Neural cell (in vitro differentiated cells): ENCODE results near the gene MYO7B. TPM values are rescaled to one million over a fixed set of nuclear protein-coding genes. Genes with fewer than 3 reads are reported as not detected.

Source experiments
- H2AFZ ChIP-seq: fragments of 200-600, 300-800 bp; sonication (generic), shearing (Covaris generic); 2 replicates; pipeline ENCODE4 v1.6.0; 2014; ENCODE audit warnings: low read depth, mild to moderate bottlenecking, antibody characterized with exemption, low read length, moderate library complexity
- H3F3A ChIP-seq: fragments of 200-600 bp; shearing (Covaris generic); 2 replicates; pipeline ENCODE4 v1.6.1; 2016; ENCODE audit warnings: mild to moderate bottlenecking, moderate library complexity, mixed read lengths, antibody characterized with exemption, low read length; ENCODE audit not compliant: insufficient read depth, poor library complexity, severe bottlenecking
- H3K27ac ChIP-seq: fragments of 200-600, 300-800 bp; sonication (generic), shearing (Covaris generic); 2 replicates; pipeline ENCODE4 v1.5.1; 2014; ENCODE audit warnings: mild to moderate bottlenecking, low read length, moderate library complexity
- H3K27me3 ChIP-seq: fragments of 300-800, 200-600 bp; sonication (generic), shearing (Covaris generic); 2 replicates; pipeline ENCODE4 v1.6.0; 2014; ENCODE audit warnings: mild to moderate bottlenecking, low read depth, low read length, moderate library complexity; ENCODE audit not compliant: insufficient read depth
- H3K36me3 ChIP-seq: fragments of 300-800, 200-600 bp; sonication (generic), shearing (Covaris generic); 2 replicates; pipeline ENCODE4 v1.5.1; 2014; ENCODE audit warnings: mild to moderate bottlenecking, antibody characterized with exemption, low read length, moderate library complexity; ENCODE audit not compliant: insufficient read depth
- H3K4me2 ChIP-seq: fragments of 300-800, 200-600 bp; sonication (generic), shearing (Covaris generic); 2 replicates; pipeline ENCODE4 v1.6.0; 2014; ENCODE audit warnings: mild to moderate bottlenecking, low read length
- H3K4me3 ChIP-seq: fragments of 300-800, 200-600 bp; sonication (generic), shearing (Covaris generic); 2 replicates; pipeline ENCODE4 v1.5.1; 2014; ENCODE audit warnings: mild to moderate bottlenecking, low read length, moderate library complexity
- H3K79me2 ChIP-seq: fragments of 200-600 bp; shearing (Covaris generic); replicated peaks from 2 replicates; pipeline ENCODE4 v1.6.0; 2014; ENCODE audit warnings: mild to moderate bottlenecking, low read length, moderate library complexity; ENCODE audit not compliant: insufficient read depth
- H3K9ac ChIP-seq: fragments of 300-800, 200-600 bp; sonication (generic), shearing (Covaris generic); 2 replicates; pipeline ENCODE4 v1.6.1; 2016; ENCODE audit warnings: mild to moderate bottlenecking, low read length, mixed read lengths
- H3K9me2 ChIP-seq: fragments of 200-600 bp; shearing (Covaris generic); 2 replicates; pipeline ENCODE4 v1.6.1; 2016; ENCODE audit warnings: mild to moderate bottlenecking, low read length, mixed read lengths; ENCODE audit not compliant: insufficient read depth
- H3K9me3 ChIP-seq: fragments of 200-600, 300-800 bp; sonication (generic), shearing (Covaris generic); 2 replicates; pipeline ENCODE4 v1.6.1; 2016; ENCODE audit warnings: mild to moderate bottlenecking, mixed run types, low read length, moderate library complexity, mixed read lengths
- H4K20me1 ChIP-seq: fragments of 200-600 bp; shearing (Covaris generic); 2 replicates; pipeline ENCODE4 v1.6.1; 2016; ENCODE audit warnings: mild to moderate bottlenecking, mixed run types; ENCODE audit not compliant: insufficient read depth
- CTCF ChIP-seq: fragments of 450-650 bp; IDR thresholded peaks from 2 replicates; pipeline ENCODE4 v1.5.1; 2014; ENCODE audit warnings: antibody characterized with exemption, mild to moderate bottlenecking, moderate library complexity; ENCODE audit not compliant: poor library complexity, severe bottlenecking
- EP300 ChIP-seq: fragments of 450-650 bp; conservative IDR thresholded peaks from 2 replicates; pipeline ENCODE4 v1.6.1; 2014; ENCODE audit warnings: antibody characterized with exemption, mild to moderate bottlenecking, moderate library complexity; ENCODE audit not compliant: poor library complexity, severe bottlenecking
- EZH2 ChIP-seq: fragments of 200-600, 300-800 bp; shearing (Covaris generic), sonication (generic); IDR thresholded peaks from 2 replicates; pipeline ENCODE4 v1.6.1; 2014; ENCODE audit warnings: antibody characterized with exemption, low read length, borderline replicate concordance, mild to moderate bottlenecking; ENCODE audit not compliant: insufficient read depth, poor library complexity, severe bottlenecking
- MXI1 ChIP-seq: fragments of 450-650 bp; conservative IDR thresholded peaks from 2 replicates; pipeline ENCODE4 v1.6.1; 2014; ENCODE audit warnings: antibody characterized with exemption, mild to moderate bottlenecking; ENCODE audit not compliant: poor library complexity, severe bottlenecking
- POLR2AphosphoS5 ChIP-seq: IDR thresholded peaks from 2 replicates; pipeline ENCODE4 v1.6.1; 2012
- RAD21 ChIP-seq: fragments of 450-650 bp; conservative IDR thresholded peaks from 2 replicates; pipeline ENCODE4 v1.6.1; 2014; ENCODE audit warnings: antibody characterized with exemption, mild to moderate bottlenecking, moderate library complexity
- REST ChIP-seq: IDR thresholded peaks from 2 replicates; pipeline ENCODE4 v1.6.1; 2012; ENCODE audit warnings: borderline replicate concordance
- SMC3 ChIP-seq: fragments of 450-650 bp; conservative IDR thresholded peaks from 2 replicates; pipeline ENCODE4 v1.6.1; 2014; ENCODE audit warnings: antibody characterized with exemption, mild to moderate bottlenecking, moderate library complexity; ENCODE audit not compliant: poor library complexity
- TAF1 ChIP-seq: IDR thresholded peaks from 2 replicates; pipeline ENCODE4 v1.6.1; 2012; ENCODE audit warnings: low read depth
- polyA plus RNA-seq: library from polyadenylated mRNA; depleted of rRNA; stranded (reverse); fragments of >200 nt; gene quantifications from 2 replicates; pipeline ENCODE4 v1.2.3, GENCODE V29; 2014

Gene MYO7B
- polyA plus RNA-seq, 1 donor from 2014 or later, result 0.16 TPM

GRCh38 chr2:127614246-127614645 is 78.8 kb downstream of the MYO7B start:
- no peak overlapping the region for H3K9ac ChIP-seq
- no peaks in the 10 kb centered on the region for H3K27me3 ChIP-seq
- no peak overlapping the region for H3K4me2 ChIP-seq
- H3K27ac ChIP-seq, result no peak overlapping the region
- no peaks in the 10 kb centered on the region for H3K9me3 ChIP-seq
- no peak overlapping the region for H2AFZ ChIP-seq
- H3F3A ChIP-seq, result no peaks in the 10 kb centered on the region
- no peaks in the 10 kb centered on the region for H3K79me2 ChIP-seq
- H3K36me3 ChIP-seq, result no peaks in the 10 kb centered on the region
- H4K20me1 ChIP-seq, result no peaks in the 10 kb centered on the region
- no peaks in the 10 kb centered on the region for H3K9me2 ChIP-seq
- no peak for TF ChIP-seq REST
- TF ChIP-seq EP300, result no peak
- TF ChIP-seq CTCF, result no peak
- TF ChIP-seq RAD21, result no peak
- TF ChIP-seq POLR2AphosphoS5, result no peak
- TF ChIP-seq SMC3, result no peak
- TF ChIP-seq MXI1, result no peak
- no peak for TF ChIP-seq EZH2
- TF ChIP-seq TAF1, result no peak
- H3K4me3 ChIP-seq, result no peak overlapping the region

GRCh38 chr2:127614731-127615130 is 79.2 kb downstream of the MYO7B start:
- no peak overlapping the region for H3K4me3 ChIP-seq
- H3K4me2 ChIP-seq, result no peak overlapping the region
- no peaks in the 10 kb centered on the region for H3K9me2 ChIP-seq
- H3K9me3 ChIP-seq, result no peaks in the 10 kb centered on the region
- TF ChIP-seq POLR2AphosphoS5, result no peak
- H3K36me3 ChIP-seq, result no peaks in the 10 kb centered on the region
- H4K20me1 ChIP-seq, result no peaks in the 10 kb centered on the region
- H2AFZ ChIP-seq, result no peak overlapping the region
- H3K79me2 ChIP-seq, result no peaks in the 10 kb centered on the region
- H3K27me3 ChIP-seq, result no peaks in the 10 kb centered on the region
- no peaks in the 10 kb centered on the region for H3F3A ChIP-seq
- no peak overlapping the region for H3K9ac ChIP-seq
- H3K27ac ChIP-seq, result no peak overlapping the region
